WTC11 (cell line): ENCODE data around the gene SLC25A22. TPM values are rescaled to one million over a fixed set of nuclear protein-coding genes. Genes with fewer than 3 reads are reported as not detected.

Source experiments
- ATAC-seq: fragments of 200-7000 bp; cut with Tn5 transposase; 2 replicates; pipeline ENCODE4 v1.10.0; 2021; ENCODE audit warnings: mild to moderate bottlenecking, moderate library complexity
- CTCF ChIA-PET: fragments of 300-600 bp; sonication (Branson Sonifier 250); formaldehyde crosslinking; loops from one replicate; lab custom pipeline; 2021; ENCODE audit warnings: antibody characterized with exemption; lab: Charles Lee
- POLR2A ChIA-PET: fragments of 350-600 bp; sonication (Branson Sonifier 250); formaldehyde crosslinking; loops from one replicate; lab custom pipeline; 2021; ENCODE audit warnings: antibody characterized with exemption; lab: Charles Lee
- DNase-seq: peaks from one replicate; pipeline ENCODE4 v3.0.0; 2021; ENCODE audit warnings: low spot score
- H3K27ac Mint-ChIP-seq: 2 replicates; pipeline ENCODE4 v1.8.0; 2021; ENCODE audit warnings: mixed read lengths
- H3K27me3 Mint-ChIP-seq: 2 replicates; pipeline ENCODE4 v1.8.0; 2021; ENCODE audit warnings: low read depth, mild to moderate bottlenecking, moderate library complexity, mixed read lengths
- H3K36me3 Mint-ChIP-seq: 2 replicates; pipeline ENCODE4 v1.8.0; 2021; ENCODE audit warnings: mixed read lengths
- H3K4me1 Mint-ChIP-seq: 2 replicates; pipeline ENCODE4 v1.8.0; 2022; ENCODE audit warnings: mixed read lengths
- H3K4me3 Mint-ChIP-seq: 2 replicates; pipeline ENCODE4 v1.8.0; 2021; ENCODE audit warnings: mild to moderate bottlenecking, moderate library complexity, mixed read lengths
- H3K9me3 Mint-ChIP-seq: 2 replicates; pipeline ENCODE4 v1.8.0; 2021; ENCODE audit warnings: mixed read lengths
- EMX1 ChIP-seq: fragments of 250-450 bp; sonication (Bioruptor Pico); IDR thresholded peaks from 2 replicates; pipeline ENCODE4 v1.8.0; 2021; ENCODE audit warnings: mild to moderate bottlenecking
- ESRRA ChIP-seq: sonication (generic); formaldehyde crosslinking; IDR thresholded peaks from 2 replicates; pipeline ENCODE4 v1.8.1; 2022; ENCODE audit warnings: mild to moderate bottlenecking, missing genetic modification reagents, borderline replicate concordance
- FOXP1 ChIP-seq: sonication (generic); formaldehyde crosslinking; IDR thresholded peaks from 2 replicates; pipeline ENCODE4 v1.8.0; 2022; ENCODE audit warnings: missing genetic modification reagents, mild to moderate bottlenecking, moderate library complexity, borderline replicate concordance
- JUN ChIP-seq: sonication (generic); formaldehyde crosslinking; IDR thresholded peaks from 2 replicates; pipeline ENCODE4 v1.8.0; 2023; ENCODE audit warnings: mild to moderate bottlenecking, missing genetic modification reagents
- MXD4 ChIP-seq: fragments of 250-450 bp; sonication (Bioruptor Pico); IDR thresholded peaks from 2 replicates; pipeline ENCODE4 v1.8.0; 2021; ENCODE audit warnings: mild to moderate bottlenecking, moderate library complexity, borderline replicate concordance
- NFE2L1 ChIP-seq: sonication (generic); formaldehyde crosslinking; IDR thresholded peaks from 2 replicates; pipeline ENCODE4 v1.8.1; 2023; ENCODE audit warnings: missing genetic modification reagents
- RORB ChIP-seq: fragments of 250-450 bp; sonication (Bioruptor Pico); IDR thresholded peaks from 2 replicates; pipeline ENCODE4 v1.9.0; 2021; ENCODE audit warnings: mild to moderate bottlenecking
- SMAD4 ChIP-seq: sonication (generic); formaldehyde crosslinking; IDR thresholded peaks from 2 replicates; pipeline ENCODE4 v1.8.0; 2022; ENCODE audit warnings: mild to moderate bottlenecking, missing genetic modification reagents
- TEAD1 ChIP-seq: sonication (generic); formaldehyde crosslinking; IDR thresholded peaks from 2 replicates; pipeline ENCODE4 v1.8.0; 2022; ENCODE audit warnings: mild to moderate bottlenecking, missing genetic modification reagents
- ZNF219 ChIP-seq: sonication (generic); formaldehyde crosslinking; IDR thresholded peaks from 2 replicates; pipeline ENCODE4 v1.8.0; 2023; ENCODE audit warnings: missing genetic modification reagents, mild to moderate bottlenecking, borderline replicate concordance
- ZNF263 ChIP-seq: sonication (generic); formaldehyde crosslinking; IDR thresholded peaks from 2 replicates; pipeline ENCODE4 v1.8.1; 2022; ENCODE audit warnings: low read depth, mild to moderate bottlenecking, moderate library complexity, missing genetic modification reagents
- total RNA-seq: library from RNA; stranded (reverse); gene quantifications from 3 replicates; pipeline ENCODE4 v1.2.3, GENCODE V29; 2021
- TF ChIP-seq, protein P1 (sequence below): sonication (generic); formaldehyde crosslinking; IDR thresholded peaks from 2 replicates; pipeline ENCODE4 v1.8.0; 2023; ENCODE audit warnings: missing genetic modification reagents, mild to moderate bottlenecking, borderline replicate concordance
- TF ChIP-seq, protein P2 (sequence below): fragments of 250-450 bp; sonication (Bioruptor Pico); IDR thresholded peaks from 2 replicates; pipeline ENCODE4 v1.9.0; 2021; ENCODE audit warnings: mild to moderate bottlenecking, borderline replicate concordance

The SLC25A22 gene
- total RNA-seq, 1 experiment from 2014 or later: 44.8 TPM

DNA sequence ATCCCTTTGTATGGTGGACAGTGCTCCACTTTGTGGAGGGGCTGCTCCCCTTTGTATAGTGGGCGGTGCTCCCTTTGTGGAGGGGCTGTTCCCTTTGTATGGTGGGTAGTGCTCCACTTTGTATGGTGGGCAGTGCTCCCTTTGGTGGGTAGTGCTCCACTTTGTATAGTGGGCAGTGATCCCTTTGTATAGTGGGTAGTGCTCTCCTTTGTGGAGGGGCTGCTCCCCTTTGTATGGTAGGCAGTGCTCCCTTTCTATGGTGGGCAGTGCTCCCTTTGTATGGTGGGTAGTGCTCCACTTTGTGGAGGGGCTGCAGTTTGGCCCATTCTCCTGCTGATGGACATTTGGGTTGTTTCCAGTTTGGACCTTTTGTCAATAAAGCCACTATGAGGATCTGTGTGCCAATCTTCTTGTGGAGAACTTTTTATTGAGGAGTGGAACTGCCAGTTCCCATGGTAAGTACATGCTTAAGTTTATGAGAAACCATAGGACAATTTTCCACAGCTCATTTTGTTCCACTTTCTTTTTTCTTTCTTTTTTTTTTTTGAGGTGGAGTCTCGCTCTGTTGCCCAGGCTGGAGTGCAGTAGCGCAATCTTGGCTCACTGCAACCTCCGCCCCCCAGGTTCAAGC, 55.4 kb downstream of the SLC25A22 start:
- Mint-ChIP-seq H3K4me3 (no peak overlapping the region), H3K27me3 (no peaks in the 10 kb centered on the region), H3K36me3 (no peaks in the 10 kb centered on the region; the same call in 1 of the 2 replicates), H3K9me3 (no peaks in the 10 kb centered on the region), H3K27ac (no peak overlapping the region), H3K4me1 (peaks cover 26% of the 10 kb centered on the region)
- ATAC-seq (no peak), DNase-seq (no peak)
- ChIA-PET CTCF (interaction anchor here (0.8 to 3.8 kb wide), 4 partner anchors 13 to 41 kb away, joined by 3 to 37 read pairs (median 7); no protein-coding TSS in a partner anchor), POLR2A (interaction anchor here (1.5 kb wide), 1 partner anchor 16 kb away, joined by 8 read pairs; no protein-coding TSS in a partner anchor)
- peak; percentile 98 for TF ChIP-seq ZNF263 (CRISPR knock-in tag)
- TF ChIP-seq EMX1 (CRISPR knock-in tag): no peak

DNA sequence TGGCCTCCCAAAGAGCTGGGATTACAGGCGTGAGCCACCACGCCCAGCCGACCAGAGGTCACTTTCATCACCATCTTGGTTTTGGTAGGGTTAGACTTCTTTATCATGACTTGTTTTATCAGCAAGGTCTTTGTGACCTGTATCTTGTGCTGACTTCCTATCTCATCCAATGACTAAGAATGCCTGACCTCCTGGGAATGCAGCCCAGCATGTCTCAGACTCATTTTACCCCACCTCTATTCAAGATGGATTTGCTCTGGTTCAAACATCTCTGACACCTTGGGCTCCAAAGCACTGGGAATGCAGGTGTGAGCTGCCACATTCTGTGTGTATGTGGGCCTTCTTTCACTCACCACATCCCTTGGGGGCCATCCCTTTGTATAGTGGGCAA, 55.9 kb downstream of the SLC25A22 start:
- TF ChIP-seq NFE2L1 (CRISPR knock-in tag) (no peak), TEAD1 (CRISPR knock-in tag) (no peak), ZNF219 (no peak), MXD4 (CRISPR knock-in tag) (no peak), RORB (CRISPR knock-in tag) (no peak), ESRRA (no peak), FOXP1 (CRISPR knock-in tag) (no peak), ZNF263 (CRISPR knock-in tag) (no peak), SMAD4 (CRISPR knock-in tag) (no peak), JUN (CRISPR knock-in tag) (no peak)
- TF ChIP-seq, protein P1, sequence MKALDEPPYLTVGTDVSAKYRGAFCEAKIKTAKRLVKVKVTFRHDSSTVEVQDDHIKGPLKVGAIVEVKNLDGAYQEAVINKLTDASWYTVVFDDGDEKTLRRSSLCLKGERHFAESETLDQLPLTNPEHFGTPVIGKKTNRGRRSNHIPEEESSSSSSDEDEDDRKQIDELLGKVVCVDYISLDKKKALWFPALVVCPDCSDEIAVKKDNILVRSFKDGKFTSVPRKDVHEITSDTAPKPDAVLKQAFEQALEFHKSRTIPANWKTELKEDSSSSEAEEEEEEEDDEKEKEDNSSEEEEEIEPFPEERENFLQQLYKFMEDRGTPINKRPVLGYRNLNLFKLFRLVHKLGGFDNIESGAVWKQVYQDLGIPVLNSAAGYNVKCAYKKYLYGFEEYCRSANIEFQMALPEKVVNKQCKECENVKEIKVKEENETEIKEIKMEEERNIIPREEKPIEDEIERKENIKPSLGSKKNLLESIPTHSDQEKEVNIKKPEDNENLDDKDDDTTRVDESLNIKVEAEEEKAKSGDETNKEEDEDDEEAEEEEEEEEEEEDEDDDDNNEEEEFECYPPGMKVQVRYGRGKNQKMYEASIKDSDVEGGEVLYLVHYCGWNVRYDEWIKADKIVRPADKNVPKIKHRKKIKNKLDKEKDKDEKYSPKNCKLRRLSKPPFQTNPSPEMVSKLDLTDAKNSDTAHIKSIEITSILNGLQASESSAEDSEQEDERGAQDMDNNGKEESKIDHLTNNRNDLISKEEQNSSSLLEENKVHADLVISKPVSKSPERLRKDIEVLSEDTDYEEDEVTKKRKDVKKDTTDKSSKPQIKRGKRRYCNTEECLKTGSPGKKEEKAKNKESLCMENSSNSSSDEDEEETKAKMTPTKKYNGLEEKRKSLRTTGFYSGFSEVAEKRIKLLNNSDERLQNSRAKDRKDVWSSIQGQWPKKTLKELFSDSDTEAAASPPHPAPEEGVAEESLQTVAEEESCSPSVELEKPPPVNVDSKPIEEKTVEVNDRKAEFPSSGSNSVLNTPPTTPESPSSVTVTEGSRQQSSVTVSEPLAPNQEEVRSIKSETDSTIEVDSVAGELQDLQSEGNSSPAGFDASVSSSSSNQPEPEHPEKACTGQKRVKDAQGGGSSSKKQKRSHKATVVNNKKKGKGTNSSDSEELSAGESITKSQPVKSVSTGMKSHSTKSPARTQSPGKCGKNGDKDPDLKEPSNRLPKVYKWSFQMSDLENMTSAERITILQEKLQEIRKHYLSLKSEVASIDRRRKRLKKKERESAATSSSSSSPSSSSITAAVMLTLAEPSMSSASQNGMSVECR (CRISPR knock-in tag): no peak
- TF ChIP-seq, protein P2, sequence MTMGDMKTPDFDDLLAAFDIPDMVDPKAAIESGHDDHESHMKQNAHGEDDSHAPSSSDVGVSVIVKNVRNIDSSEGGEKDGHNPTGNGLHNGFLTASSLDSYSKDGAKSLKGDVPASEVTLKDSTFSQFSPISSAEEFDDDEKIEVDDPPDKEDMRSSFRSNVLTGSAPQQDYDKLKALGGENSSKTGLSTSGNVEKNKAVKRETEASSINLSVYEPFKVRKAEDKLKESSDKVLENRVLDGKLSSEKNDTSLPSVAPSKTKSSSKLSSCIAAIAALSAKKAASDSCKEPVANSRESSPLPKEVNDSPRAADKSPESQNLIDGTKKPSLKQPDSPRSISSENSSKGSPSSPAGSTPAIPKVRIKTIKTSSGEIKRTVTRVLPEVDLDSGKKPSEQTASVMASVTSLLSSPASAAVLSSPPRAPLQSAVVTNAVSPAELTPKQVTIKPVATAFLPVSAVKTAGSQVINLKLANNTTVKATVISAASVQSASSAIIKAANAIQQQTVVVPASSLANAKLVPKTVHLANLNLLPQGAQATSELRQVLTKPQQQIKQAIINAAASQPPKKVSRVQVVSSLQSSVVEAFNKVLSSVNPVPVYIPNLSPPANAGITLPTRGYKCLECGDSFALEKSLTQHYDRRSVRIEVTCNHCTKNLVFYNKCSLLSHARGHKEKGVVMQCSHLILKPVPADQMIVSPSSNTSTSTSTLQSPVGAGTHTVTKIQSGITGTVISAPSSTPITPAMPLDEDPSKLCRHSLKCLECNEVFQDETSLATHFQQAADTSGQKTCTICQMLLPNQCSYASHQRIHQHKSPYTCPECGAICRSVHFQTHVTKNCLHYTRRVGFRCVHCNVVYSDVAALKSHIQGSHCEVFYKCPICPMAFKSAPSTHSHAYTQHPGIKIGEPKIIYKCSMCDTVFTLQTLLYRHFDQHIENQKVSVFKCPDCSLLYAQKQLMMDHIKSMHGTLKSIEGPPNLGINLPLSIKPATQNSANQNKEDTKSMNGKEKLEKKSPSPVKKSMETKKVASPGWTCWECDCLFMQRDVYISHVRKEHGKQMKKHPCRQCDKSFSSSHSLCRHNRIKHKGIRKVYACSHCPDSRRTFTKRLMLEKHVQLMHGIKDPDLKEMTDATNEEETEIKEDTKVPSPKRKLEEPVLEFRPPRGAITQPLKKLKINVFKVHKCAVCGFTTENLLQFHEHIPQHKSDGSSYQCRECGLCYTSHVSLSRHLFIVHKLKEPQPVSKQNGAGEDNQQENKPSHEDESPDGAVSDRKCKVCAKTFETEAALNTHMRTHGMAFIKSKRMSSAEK (CRISPR knock-in tag): no peak
- ATAC-seq: no peak
- H3K4me1 Mint-ChIP-seq: peaks cover 32% of the 10 kb centered on the region
- no peaks in the 10 kb centered on the region; the same call in 1 of the 2 replicates for H3K36me3 Mint-ChIP-seq
- no peak overlapping the region for H3K4me3 Mint-ChIP-seq
- no peaks in the 10 kb centered on the region for H3K9me3 Mint-ChIP-seq
- DNase-seq: no peak
- 0 out of 2 replicates have a peak, but pooled peaks cover 3% of the 10 kb centered on the region for H3K27me3 Mint-ChIP-seq
- ChIA-PET CTCF (interaction anchor here (1.1 to 3.8 kb wide), 2 partner anchors 15 to 19 kb away, joined by 4 to 37 read pairs; no protein-coding TSS in a partner anchor), POLR2A (no interaction called here)
- no peak overlapping the region for H3K27ac Mint-ChIP-seq

Other genes starting within 250 kb of the SLC25A22 start
- gene LMNTD2, start 237.5 kb downstream of the SLC25A22 start, total RNA-seq: 4.0 to 6.0 TPM (median 5.9 TPM) in 3 replicates
- 30.6 to 39.7 TPM (median 32.5 TPM) in 3 replicates for gene RASSF7, start 237.3 kb downstream of the SLC25A22 start, total RNA-seq
- gene PHRF1, start 221.8 kb downstream of the SLC25A22 start, total RNA-seq: 39.4 to 46.9 TPM (median 40.1 TPM) in 3 replicates
- 11.1 to 12.0 TPM (median 11.5 TPM) in 3 replicates for gene IRF7, start 182.3 kb downstream of the SLC25A22 start, total RNA-seq
- 0.26 to 0.34 TPM in 2 of 3 replicates, not detected in the other for gene CDHR5, start 173.3 kb downstream of the SLC25A22 start, total RNA-seq
- 2.3 to 3.3 TPM (median 2.9 TPM) in 3 replicates for gene SCT, start 171.1 kb downstream of the SLC25A22 start, total RNA-seq
- gene DRD4, start 161.0 kb downstream of the SLC25A22 start, total RNA-seq: 3.7 to 5.8 TPM (median 5.5 TPM) in 3 replicates
- 62.2 to 85.3 TPM (median 81.1 TPM) in 3 replicates for gene DEAF1, start 103.1 kb downstream of the SLC25A22 start, total RNA-seq
- 23.4 to 28.4 TPM (median 24.5 TPM) in 3 replicates for gene TMEM80, start 102.5 kb downstream of the SLC25A22 start, total RNA-seq
- gene EPS8L2, start 92.0 kb downstream of the SLC25A22 start, total RNA-seq: 49.9 to 56.3 TPM (median 51.6 TPM) in 3 replicates
- gene TALDO1, start 50.8 kb downstream of the SLC25A22 start, total RNA-seq: 314 to 352 TPM (median 343 TPM) in 3 replicates
- 81.9 to 87.6 TPM (median 87.5 TPM) in 3 replicates for gene GATD1, start 20.8 kb downstream of the SLC25A22 start, total RNA-seq
- 2.0 to 3.1 TPM (median 2.7 TPM) in 3 replicates for gene CEND1, start 8.2 kb downstream of the SLC25A22 start, total RNA-seq
- 54.9 to 59.4 TPM (median 56.8 TPM) in 3 replicates for gene PIDD1, start 7.0 kb upstream of the SLC25A22 start, total RNA-seq
- gene RPLP2, start 11.7 kb upstream of the SLC25A22 start, total RNA-seq: 2,582 to 2,814 TPM (median 2,761 TPM) in 3 replicates
- gene PNPLA2, start 20.6 kb upstream of the SLC25A22 start, total RNA-seq: 66.5 to 83.4 TPM (median 81.9 TPM) in 3 replicates
- 46.5 to 58.6 TPM (median 55.9 TPM) in 3 replicates for gene CRACR2B, start 29.6 kb upstream of the SLC25A22 start, total RNA-seq
- 115 to 127 TPM (median 116 TPM) in 3 replicates for gene CD151, start 34.7 kb upstream of the SLC25A22 start, total RNA-seq
- 138 to 152 TPM (median 144 TPM) in 3 replicates for gene POLR2L, start 44.2 kb upstream of the SLC25A22 start, total RNA-seq
- gene TSPAN4, start 44.6 kb upstream of the SLC25A22 start, total RNA-seq: 92.8 to 95.2 TPM (median 94.3 TPM) in 3 replicates
- 92.8 to 99.6 TPM (median 94.2 TPM) in 3 replicates for gene CHID1, start 112.5 kb upstream of the SLC25A22 start, total RNA-seq
- 47.1 to 52.3 TPM (median 51.0 TPM) in 3 replicates for gene AP2A2, start 127.6 kb upstream of the SLC25A22 start, total RNA-seq
- gene MUC6, start 238.4 kb upstream of the SLC25A22 start, total RNA-seq: 0.05 to 0.13 TPM (median 0.07 TPM) in 3 replicates